ENCODE data around the gene NUP58. TPM values are rescaled to one million over a fixed set of nuclear protein-coding genes. Genes with fewer than 3 reads are reported as not detected.

Gene NUP58
- total RNA-seq, 1 experiment from 2014 or later: 46.1 TPM

GRCh38 chr13:25330541-25330940 is 29.1 kb downstream of the NUP58 start:
- H4K20me1 ChIP-seq (ENCODE audit: low read length): no peaks in the 10 kb centered on the region
- intact Hi-C loops (cut with micrococcal nuclease): no loop called here
- H3K9me3 ChIP-seq (ENCODE audit: low read length): no peaks in the 10 kb centered on the region
- no TSS peak for BruUV-seq (replicated peaks)
- DNase-seq: peak; percentile 8
- no peaks in the 10 kb centered on the region for H3K4me1 ChIP-seq (ENCODE audit: insufficient read depth, low read length)
- no peak overlapping the region for H3K9ac ChIP-seq (ENCODE audit: low read length)
- CTCF ChIA-PET: no interaction called here
- H3K27ac ChIP-seq (ENCODE audit: low read length): no peak overlapping the region
- no peak for ATAC-seq
- H3K9me2 ChIP-seq (replicated peaks; ENCODE audit: low read length): no peaks in the 10 kb centered on the region
- H3K4me2 ChIP-seq (ENCODE audit: low read length): no peak overlapping the region
- POLR2A ChIA-PET (ENCODE audit: unreplicated experiment): no interaction called here
- no peaks in the 10 kb centered on the region for H3K27me3 ChIP-seq (ENCODE audit: low read length)
- no peaks in the 10 kb centered on the region for H3F3A ChIP-seq (ENCODE audit: low read length, unreplicated experiment)
- peaks cover 61% of the 10 kb centered on the region for H3K36me3 ChIP-seq (ENCODE audit: low read depth, low read length)
- no peak overlapping the region for H3K4me3 ChIP-seq (ENCODE audit: low read length)
- TF ChIP-seq EZH2phosphoT487 (IDR thresholded peaks at IDR 0.05; ENCODE audit: borderline replicate concordance, low read length) (no peak), EZH2 (IDR thresholded peaks at IDR 0.05; ENCODE audit: low read length, unreplicated experiment) (no peak), CTCF (conservative IDR thresholded peaks at IDR 0.05; ENCODE audit: low read depth, low read length) (no peak)
- H2AFZ ChIP-seq (ENCODE audit: low read length): no peak overlapping the region
- no peaks in the 10 kb centered on the region for H3K79me2 ChIP-seq (ENCODE audit: low read length)

DNA sequence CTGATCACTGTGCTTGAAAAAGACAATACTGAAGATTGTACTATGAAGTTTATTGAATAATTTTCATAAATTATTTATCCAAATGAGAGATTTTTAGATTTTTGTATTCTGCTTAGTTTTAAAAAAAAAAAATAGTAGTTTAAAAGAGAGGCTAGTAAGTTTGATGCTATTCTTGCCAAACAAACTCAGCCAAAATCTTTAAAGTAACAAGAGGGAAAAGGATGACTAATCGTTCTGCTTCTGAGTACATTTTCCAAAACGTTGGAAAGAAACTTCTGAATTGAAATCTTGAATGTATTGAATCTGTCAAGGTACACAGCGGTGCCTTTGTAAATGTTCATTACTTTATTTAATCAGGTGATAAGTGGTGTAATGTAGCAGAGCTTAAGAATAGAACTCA is 34.4 kb downstream of the NUP58 start:
- DNase-seq: no peak
- Histone ChIP-seq H3K9me2 (replicated peaks; ENCODE audit: low read length) (no peaks in the 10 kb centered on the region), H3K9me3 (ENCODE audit: low read length) (no peaks in the 10 kb centered on the region), H3K4me3 (ENCODE audit: low read length) (no peak overlapping the region), H3K4me1 (ENCODE audit: insufficient read depth, low read length) (no peaks in the 10 kb centered on the region), H3K36me3 (ENCODE audit: low read depth, low read length) (peaks cover 57% of the 10 kb centered on the region), H3K27me3 (ENCODE audit: low read length) (no peaks in the 10 kb centered on the region), H3F3A (ENCODE audit: low read length, unreplicated experiment) (no peaks in the 10 kb centered on the region), H2AFZ (ENCODE audit: low read length) (no peak overlapping the region), H3K79me2 (ENCODE audit: low read length) (no peaks in the 10 kb centered on the region), H3K27ac (ENCODE audit: low read length) (no peak overlapping the region), H3K9ac (ENCODE audit: low read length) (no peak overlapping the region), H4K20me1 (ENCODE audit: low read length) (no peaks in the 10 kb centered on the region), H3K4me2 (ENCODE audit: low read length) (no peak overlapping the region)
- CTCF ChIA-PET: no interaction called here
- intact Hi-C loops (cut with micrococcal nuclease): no loop called here
- TF ChIP-seq CTCF (conservative IDR thresholded peaks at IDR 0.05; ENCODE audit: low read depth, low read length) (no peak), EZH2phosphoT487 (IDR thresholded peaks at IDR 0.05; ENCODE audit: borderline replicate concordance, low read length) (no peak), EZH2 (IDR thresholded peaks at IDR 0.05; ENCODE audit: low read length, unreplicated experiment) (no peak)
- POLR2A ChIA-PET (ENCODE audit: unreplicated experiment): no interaction called here
- no peak for ATAC-seq
- no TSS peak for BruUV-seq (replicated peaks)

GRCh38 chr13:25345576-25345975 is 44.2 kb downstream of the NUP58 start:
- Histone ChIP-seq H4K20me1 (ENCODE audit: low read length) (no peaks in the 10 kb centered on the region), H3K9me3 (ENCODE audit: low read length) (no peaks in the 10 kb centered on the region), H3K4me3 (ENCODE audit: low read length) (no peak overlapping the region), H3K9me2 (replicated peaks; ENCODE audit: low read length) (no peaks in the 10 kb centered on the region), H3K27me3 (ENCODE audit: low read length) (no peaks in the 10 kb centered on the region), H3K4me1 (ENCODE audit: insufficient read depth, low read length) (no peaks in the 10 kb centered on the region), H3K9ac (ENCODE audit: low read length) (no peak overlapping the region), H3K4me2 (ENCODE audit: low read length) (no peak overlapping the region), H3K27ac (ENCODE audit: low read length) (no peak overlapping the region), H3K79me2 (ENCODE audit: low read length) (no peaks in the 10 kb centered on the region), H3F3A (ENCODE audit: low read length, unreplicated experiment) (no peaks in the 10 kb centered on the region), H3K36me3 (ENCODE audit: low read depth, low read length) (no peaks in the 10 kb centered on the region), H2AFZ (ENCODE audit: low read length) (no peak overlapping the region)
- POLR2A ChIA-PET (ENCODE audit: unreplicated experiment): no interaction called here
- intact Hi-C loops (cut with micrococcal nuclease): no loop called here
- CTCF ChIA-PET: no interaction called here
- TF ChIP-seq EZH2 (IDR thresholded peaks at IDR 0.05; ENCODE audit: low read length, unreplicated experiment) (no peak), EZH2phosphoT487 (IDR thresholded peaks at IDR 0.05; ENCODE audit: borderline replicate concordance, low read length) (no peak), CTCF (conservative IDR thresholded peaks at IDR 0.05; ENCODE audit: low read depth, low read length) (no peak)
- ATAC-seq (no peak), DNase-seq (no peak)
- BruUV-seq (replicated peaks): no TSS peak
